Measurements from ENCODE around the gene SORT1.
A peak's percentile ranks its signal among the peaks of the same experiment; 100 is the strongest.
"Not testable (repeated sequence)": the region's sequence is repeated elsewhere in the genome, so short reads cannot be mapped to it uniquely, and the experiment has no call there.

SORT1 gene

DNA sequence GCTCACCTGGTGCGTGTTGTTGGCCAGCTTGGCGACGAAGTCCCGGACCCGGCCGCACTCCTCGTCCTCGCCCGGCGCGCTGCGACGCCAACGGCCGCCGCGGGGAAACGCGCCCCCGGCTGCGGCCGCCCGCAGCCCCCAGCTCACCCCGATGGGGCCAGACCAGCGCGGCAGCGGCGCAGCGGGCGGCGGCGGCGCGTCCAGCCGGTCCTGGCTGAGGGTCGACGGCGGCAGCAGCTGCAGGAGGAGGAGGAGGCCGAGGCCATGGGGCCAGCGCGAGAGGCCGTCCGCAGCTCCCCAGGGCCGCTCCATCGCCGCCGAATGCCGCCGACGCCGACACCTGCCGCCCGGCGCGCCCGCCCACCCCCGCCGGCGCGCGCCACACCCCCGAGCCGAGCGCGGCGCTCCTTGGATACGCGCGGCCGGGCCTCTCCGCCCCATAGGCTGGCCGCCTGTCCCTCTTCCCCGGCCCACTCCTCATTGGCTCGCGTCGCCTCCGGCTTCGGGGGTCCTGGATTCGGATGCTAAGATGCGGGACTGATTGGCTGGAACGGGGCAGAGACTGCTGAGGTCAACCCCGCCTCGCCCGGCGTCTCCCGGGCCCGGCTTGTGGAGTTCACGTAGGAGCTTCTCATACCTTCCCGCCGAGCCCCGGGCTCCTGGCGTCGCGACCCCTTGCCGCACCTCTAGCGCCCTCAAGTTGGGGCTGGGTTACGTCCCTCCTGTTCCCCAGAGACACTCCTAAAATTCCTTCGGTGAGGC lies at the start of gene SORT1:
Gene SORT1, minus strand, starts transcription at position 338 of the 762 bp plus-strand sequence. Its CDS starts 26 bp downstream, at position 312.
- DNase-seq: peak; percentile 56

DNA sequence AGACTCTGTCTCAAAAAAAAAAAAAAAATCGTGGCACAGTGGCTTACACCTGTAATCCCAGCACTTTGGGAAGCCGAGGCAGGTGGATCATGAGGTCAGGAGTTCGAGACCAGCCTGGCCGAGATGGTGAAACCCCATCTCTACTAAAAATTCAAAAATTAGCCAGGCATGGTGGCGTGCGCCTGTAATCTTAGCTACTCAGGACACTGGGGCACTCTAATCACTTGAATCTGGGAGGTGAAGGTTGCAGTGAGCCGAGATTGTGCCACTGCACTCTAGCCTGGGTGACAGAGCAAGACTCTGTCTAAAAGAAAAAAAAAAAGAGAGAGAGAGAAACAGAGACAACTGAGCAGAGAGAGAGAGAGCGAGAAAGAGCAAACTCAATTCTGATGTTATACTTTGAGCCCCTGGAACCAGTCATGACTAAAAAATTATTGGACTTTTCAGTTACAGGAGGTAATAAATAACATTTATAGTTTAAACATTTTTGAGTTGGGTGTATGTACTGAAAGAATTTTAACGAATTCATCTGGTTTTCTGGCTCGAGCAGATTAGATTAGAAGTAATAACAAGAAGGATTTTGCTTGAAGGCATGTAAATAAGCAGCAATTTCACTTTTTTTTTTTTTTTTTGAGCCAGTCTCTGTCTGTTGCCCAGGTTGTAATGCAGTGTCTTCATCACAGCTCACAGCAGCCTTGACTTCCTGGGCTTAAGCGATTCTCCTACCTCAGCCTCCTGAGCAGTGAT lies 48.4 kb upstream of the SORT1 start:
- not testable (repeated sequence) for DNase-seq

DNA sequence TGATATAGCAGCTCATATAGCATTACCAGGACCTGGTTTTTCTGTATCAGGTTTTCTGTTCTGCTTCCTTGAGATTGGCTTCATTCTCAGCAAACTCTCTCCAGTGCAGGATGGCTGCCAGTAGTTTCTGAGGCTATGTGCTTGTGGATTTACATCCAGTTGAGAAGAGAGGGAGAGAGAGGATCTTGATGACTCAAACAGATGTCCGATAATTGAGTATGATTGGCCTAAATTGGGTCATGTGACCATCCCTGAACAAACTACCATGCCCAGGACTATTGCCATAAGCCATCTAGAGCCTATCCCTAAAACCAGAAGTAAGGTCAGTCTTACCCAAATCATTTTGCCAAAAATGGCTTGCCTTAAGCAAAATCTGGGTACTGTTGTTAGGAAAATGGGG lies 46.6 kb upstream of the SORT1 start:
- DNase-seq: no peak

DNA sequence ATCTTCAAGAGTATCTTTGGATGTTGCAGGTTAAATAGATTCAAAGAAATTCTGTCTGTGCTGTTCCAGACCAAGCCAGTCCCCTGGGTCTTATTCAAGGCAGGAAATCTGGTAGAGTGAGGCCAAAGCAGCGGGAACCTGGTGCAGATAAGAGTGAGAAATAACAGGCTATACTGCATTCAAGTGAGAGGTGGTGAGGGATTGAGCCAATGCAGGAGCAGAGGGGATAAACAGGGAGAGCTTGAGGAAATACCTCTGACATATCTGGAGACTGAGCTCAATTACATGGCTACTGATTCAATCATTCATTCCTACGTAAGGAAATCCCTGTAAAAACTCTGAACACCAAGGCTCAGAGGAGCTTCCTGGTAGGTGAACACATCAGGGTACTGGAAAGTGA lies 45.8 kb upstream of the SORT1 start:
- no peak for DNase-seq

DNA sequence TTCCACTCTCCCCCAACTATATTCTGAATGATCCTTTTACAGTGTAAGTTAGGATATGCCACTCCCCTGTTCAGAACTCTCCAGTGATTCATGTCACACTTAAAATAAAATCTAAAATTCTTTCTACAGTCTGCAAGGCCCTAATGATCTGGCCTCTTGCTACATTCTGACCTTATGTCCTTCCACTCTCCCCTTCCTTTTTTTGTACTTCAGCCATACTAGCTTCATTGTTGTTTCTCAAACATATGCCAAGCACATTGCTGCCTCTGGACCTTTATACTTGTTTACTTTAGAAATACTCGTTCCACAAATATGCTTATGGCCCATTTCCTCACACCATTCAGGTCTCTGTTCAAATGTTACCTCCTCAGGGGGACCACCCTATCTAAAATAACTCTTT lies 43.4 kb upstream of the SORT1 start:
- no peak for DNase-seq

DNA sequence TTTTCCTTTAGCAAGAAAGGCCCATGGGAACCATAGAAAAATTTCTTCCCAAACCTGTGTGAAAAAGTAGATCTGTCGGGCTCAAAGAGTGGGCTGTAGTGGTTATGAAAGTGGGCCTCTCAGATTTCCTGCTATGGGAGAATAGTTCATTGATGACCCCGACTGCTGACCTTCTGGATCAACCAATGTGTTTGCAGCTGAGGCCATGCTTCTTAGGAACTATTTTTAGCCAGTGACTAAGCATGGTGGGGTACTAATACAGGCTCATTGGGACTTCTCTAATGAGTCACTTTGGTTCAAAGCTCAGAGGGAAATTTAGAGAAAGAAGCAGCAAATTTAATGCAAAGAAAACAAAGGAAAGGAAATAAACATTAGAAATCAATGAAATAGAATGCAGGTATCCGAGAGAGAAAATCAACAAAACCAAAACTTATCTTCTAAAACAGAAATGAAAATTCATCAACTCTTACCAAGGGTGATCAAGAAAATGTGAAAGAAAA lies 41.1 kb upstream of the SORT1 start:
- no peak for DNase-seq

DNA sequence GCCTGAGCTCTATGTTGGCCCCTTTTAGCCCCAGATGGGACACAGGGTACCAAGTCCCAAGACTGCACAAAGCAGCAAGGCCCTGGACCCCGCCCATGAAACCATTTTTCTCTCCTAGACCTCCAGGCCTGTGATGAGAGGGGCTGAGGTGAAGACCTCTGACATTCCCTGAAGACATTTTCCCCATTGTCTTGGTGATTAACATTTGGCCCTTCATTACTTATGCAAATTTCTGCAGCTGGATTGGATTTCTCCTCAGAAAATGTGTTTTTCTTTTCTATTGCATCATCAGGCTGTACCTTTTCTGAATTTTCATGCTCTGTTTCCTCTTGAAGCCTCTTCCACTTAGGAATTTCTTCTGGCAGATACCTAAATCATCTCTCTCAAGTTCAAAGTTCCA lies 36.8 kb upstream of the SORT1 start:
- DNase-seq: no peak

DNA sequence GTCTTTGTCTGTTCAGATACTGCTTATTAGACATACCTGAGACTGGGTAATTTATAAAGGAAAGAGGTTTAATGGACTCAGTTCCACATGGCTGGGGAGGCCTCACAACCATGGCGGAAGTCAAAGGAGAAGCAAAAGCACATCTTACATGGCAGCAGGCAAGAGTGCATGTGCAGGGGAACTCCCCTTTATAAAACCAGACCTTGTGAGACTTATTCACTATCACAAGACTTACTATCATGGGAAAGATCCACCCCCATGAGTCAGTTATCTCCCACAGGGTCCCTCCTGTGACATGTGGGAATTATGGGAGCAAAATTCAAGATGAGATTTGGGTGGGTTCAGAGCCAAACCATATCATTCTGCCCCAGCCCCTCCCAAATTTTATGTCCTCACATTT lies 35.6 kb upstream of the SORT1 start:
- DNase-seq: no peak

DNA sequence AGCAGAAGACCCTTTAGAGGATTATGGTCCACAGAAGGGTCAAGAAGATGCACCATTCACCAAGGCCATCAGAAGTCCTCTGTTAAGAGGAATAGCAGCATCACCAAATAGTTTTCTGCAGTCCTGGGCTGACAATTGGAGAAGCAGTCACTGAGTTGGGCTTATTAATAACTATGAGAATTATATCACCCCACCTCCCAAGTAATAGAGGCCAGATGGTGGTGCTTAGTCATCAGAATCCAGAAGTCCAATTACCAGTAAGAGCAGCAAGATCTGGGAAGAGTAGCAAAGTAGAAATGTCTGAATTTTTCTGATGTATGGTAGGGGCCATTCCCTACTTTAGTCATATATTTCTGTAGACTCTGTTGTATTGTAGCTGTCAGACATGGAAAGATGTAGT lies 34.6 kb upstream of the SORT1 start:
- DNase-seq: no peak

DNA sequence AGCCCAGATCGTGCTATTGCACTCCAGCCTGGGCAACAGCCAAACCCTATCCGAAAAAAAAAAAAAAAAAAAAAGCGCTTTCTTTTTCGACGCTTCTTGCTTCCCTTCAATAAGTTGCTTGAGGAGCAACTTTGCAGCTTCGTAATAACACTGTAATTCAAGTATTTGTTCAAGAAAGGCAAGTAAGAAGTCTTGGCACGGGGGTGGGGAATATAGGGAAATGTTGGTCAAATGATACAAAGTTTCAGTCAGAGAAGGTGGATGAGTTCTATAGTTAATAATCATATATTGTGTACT lies 29.4 kb upstream of the SORT1 start:
- no peak for DNase-seq

DNA sequence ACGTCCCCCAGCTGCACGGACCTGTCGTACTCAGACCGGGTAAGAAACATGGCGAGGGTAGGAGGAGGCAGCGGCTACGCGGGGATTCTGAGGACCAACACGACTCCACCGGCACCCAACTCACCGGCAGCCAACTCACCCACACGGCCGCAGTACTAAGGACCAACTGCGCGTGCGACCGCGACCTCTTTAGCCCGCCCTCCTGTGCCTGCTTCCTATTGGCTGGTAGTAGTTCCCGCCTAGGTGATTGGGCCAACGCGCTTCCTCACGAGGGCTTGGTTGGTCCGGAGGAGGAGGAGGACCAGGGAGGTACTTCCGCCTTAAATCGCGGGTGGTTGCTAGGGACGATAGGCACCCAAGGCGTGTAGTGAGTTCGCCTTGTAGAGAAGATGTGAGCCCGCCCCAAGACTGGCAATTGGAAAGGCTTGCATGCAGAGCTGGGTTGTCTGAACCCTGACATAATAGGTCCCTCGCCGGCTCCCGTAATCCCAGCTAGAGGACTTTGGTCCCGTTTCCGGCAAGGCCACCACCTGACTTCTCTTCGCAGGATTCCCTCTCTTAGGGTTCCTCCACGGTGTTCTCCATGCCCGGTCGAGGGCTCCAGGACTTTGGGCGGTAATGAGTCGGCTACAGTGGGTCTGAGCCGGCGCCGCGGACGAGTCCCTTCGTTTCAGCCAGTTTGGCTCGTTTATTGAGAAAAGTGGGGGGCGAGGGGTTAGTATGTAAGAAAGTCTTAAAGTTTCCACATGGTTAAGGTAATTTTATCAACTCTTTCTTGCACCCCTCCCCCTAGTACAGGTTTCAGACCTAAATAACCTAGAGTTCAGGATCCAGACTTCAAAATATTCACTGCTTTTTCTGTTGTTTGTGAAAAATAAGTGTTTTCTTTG lies 28.8 kb upstream of the SORT1 start, which contains the start of gene PSMA5:
Gene PSMA5, minus strand, starts transcription at position 168 of the 890 bp plus-strand sequence. Its CDS starts 118 bp downstream, at position 50.
- peak; percentile 97 for DNase-seq

DNA sequence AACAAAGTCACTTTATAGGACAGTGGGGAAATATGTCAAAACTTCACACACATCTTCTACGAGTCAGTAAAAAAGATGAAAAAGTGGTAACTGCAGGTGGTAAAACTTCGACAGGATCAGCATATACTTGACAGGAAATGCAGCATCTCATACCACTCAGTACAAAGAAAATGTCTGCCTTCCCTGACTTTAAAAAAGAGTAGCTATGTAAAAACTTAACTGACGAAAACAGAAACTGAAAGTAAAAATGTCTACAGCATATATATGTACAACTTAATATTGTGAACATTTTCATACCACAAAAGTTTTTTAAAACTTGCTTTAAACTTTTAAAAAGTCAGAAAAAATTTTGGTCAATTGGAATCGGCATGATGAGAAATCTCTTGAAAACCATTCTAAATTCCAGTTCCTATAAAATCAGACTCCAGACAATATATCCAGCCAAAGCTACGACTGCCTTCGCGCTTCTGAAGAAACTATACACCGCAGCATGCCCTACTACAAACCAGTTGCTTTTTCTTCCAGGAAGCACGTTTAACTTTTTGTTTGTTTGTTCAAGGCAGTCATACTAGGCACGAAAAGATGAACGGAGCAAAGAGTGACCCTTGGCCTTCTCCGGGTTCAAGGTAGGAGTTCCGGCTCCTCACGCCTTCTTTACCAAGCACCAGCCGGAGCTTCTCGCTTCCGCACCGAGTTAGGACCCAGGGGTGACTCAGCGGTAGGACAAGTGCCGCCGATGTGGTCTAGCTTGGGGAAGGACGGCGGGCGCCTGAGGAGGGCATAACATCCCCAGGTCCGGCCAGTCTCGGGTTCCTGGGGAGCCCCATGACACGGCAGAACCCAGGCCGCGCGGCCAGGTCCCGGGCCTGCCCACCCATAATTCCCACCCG lies 27.9 kb upstream of the SORT1 start:
- peak; percentile 79 for DNase-seq

DNA sequence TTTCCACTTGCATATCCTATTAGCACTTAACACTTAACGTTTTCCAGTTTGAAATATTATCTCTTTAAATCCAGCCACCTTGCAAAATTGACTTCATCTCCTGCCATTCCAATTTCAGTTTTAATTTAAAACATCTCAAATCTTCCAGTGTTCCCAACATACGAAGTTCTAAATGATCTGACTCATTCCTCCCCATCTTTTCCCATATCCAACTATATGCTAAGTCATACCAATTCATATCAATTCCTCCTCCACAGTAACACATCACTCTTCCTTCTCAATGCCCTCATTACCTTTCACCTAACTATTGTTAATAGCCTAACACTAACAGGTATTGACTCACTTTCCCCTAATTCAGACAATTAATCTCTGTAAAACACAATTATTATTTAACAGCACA lies 25.8 kb upstream of the SORT1 start:
- no peak for DNase-seq

DNA sequence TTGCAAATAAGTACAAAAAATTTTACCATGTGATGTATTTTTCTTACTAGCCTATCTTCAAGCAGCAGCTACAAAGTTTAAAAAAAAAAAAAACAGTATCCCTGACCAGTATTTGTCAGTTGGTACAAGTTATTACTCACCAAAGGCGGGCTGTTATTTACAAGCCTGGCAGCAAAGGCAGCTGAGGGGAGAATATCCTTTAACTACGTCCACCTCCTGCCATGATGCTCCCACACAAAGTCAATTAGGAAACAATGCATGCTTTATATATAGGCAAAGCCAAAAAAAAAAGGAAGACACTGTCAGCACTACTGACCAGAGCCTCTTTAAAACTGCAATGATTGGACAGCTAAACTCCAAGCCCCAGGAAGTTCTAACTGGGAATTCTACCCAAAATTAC lies 14.8 kb upstream of the SORT1 start:
- no peak for DNase-seq

DNA sequence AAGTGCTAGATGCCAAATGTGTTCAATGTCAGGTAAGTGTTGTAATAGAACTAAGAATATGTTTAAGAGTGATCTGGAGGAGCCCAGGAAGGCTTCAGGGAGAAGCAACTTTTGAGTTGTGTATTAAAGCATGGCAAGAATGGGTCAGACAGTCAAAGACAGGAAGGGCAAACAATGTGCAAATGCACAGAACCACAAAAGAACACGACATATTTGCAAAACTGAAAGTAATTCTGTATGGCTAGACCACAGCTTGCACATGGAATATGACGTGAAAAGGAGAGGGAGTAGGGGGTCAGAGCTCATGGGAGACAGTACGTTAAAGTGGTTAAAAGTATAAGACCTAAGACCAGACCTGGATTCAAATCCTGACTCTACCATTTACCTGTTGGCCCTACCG lies 7.1 kb upstream of the SORT1 start:
- no peak for DNase-seq

DNA sequence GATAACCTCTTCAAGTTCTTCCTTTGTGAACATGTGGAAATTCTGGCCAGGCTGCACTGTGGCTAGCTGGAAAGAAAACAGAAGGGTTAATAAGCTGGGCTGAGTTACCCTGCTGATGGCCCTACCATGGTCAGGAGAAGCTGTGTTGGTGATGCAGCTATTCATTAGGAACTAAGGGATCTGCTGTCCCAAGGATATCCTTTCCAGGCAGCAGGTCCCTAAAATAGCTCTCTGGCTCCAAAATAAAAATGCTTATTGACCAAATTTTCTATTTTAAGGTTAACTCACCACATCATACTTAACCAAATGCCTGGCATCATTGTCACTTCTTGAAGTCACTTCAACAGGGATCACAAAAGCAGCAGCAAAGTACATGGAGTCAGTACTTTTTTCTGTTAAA lies 4.3 kb upstream of the SORT1 start:
- DNase-seq: no peak

DNA sequence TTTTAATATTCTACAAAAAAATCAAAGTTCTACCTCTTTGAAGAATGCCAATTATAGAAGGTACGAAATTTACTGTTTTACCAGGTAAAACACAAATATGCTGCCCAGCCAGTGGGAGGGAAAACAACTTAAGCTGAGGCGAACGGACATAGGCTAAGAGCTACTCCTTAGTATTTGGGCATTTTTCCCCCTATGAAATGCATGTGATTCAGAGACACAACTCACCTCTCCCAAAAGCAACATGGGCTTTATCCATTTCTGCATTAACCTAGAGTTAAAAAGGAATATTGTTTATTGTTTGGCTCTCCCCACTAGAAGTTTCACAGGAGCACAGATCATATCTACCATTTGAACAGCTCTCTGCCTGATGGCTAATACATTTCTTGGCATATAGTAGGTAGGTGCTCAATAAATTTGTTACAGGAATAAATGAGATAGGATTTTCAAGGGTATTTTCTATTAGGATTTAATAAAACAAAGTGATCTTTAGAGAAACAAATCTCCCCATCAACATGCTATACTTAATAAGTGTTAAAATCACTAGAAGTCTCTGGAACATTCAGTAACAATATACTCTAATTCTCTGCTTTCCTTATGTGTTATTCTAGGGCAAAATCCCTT lies 2.4 kb upstream of the SORT1 start:
- DNase-seq: no peak

DNA sequence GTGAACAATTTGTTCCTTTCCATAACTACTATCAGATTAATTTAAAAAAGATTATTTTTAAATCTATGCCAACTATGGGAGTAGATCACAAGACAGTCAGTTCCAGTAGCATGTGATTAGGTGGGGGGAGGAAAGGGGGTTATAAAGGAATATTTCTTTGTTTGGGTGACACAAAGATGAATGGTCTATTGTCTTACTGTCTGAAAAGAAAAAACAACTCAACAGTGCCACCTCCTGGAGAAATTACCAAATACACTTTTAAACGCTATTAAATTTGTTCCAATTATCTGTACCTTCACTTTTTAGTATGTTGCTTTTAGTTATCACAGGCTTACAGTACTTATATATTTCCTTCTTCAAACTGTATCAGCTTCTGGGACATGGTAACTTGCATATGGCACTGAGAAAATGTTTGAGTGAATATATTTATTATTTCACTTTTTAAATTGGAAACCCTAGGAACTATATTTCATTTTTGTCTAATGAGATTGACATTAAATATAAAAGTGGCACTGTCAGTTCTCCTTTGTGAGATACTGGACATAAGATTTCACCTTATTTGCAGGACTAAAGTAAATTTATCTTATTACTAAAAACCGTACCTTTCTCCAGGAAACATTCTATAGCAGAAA lies 1.7 kb upstream of the SORT1 start:
- DNase-seq: no peak

DNA sequence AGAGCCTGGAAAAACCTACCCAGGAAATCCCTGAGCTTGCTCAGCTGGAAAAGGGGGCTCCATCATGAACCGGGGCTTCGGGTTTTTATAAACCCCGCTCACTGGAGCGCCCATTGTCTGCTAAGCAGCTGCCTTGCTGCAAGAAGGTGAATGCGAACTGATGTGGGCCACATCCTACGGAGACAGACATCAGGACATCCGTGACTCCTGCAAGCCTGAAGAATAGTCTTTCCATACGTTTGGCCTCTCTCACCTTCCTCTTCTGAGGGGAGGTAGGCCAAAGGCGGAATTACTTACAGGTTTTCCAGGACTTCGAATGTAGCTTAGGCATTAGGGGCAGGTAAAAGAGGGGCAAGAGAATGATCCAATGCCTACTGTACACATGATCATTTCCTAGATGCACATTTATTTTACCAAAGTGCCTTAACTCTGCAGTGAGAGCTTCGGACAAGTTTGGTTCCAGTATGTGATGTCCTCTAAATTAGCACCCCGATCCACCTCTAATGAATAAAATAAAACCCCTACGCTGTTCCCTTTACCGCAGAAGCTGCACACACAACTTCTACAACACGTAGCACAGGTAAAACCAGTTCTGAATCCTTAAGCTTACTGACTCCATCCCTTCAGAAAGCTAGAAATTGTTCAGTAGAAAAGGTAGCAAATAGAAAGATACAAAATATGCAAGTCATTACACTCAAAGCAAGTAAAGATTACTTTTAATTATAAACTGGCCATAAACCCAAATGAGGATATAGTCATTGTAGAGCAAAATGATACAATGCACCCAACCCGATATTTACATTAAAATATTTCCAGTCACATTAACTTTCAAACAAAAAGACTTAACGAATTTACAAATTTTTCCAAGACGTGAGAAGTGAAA lies 866 bp upstream of the SORT1 start:
- no peak for DNase-seq

DNA sequence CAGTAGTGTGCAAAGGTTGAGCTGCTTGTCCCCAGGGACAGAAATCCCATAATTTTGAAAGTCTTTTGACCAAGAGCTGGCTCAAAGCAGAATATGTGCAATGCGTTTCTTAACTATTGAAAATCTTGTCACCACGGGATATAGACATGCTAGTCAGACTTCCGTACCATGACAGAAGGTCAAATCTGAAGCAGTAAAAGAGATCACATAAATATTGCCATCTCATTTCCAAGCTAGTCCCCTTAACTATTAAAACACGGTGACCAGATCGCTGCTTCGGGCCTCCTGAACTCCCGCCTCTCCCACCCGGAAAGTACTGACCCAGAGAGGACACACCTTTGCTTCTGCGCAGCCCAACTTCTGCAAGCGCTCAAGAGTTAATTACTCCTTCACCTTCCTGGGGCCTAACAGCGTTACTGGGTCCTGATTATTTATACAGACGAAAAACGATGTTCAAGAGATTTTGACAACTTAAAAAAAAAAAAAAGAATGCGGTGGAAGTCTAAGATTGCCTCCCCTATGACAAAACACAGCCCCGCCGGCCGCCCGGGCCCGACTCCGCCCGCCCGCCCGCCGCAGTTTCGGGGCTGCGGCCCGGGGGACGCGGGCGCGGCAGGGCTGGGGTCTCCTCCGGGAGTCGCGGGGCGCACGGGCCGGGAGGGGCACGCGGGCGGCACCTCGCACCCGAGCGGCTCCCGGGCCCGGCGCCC lies 692 bp downstream of the SORT1 start:
- no peak for DNase-seq

Measured in activated CD4-positive, alpha-beta T cell treated with anti-CD3 and anti-CD28 coated beads for 48 hours (primary cell).